IMR-90 (cell line): Measurements from ENCODE around the gene ADARB2. TPM values are rescaled to one million over a fixed set of nuclear protein-coding genes. Genes with fewer than 3 reads are reported as not detected.

Experiments used
- ATAC-seq: fragments of 200-7000 bp; cut with Tn5 transposase; 2 replicates; pipeline ENCODE4 v1.9.1; 2020; ENCODE audit warnings: low read depth, mild to moderate bottlenecking, moderate library complexity
- BruUV-seq: library from RNA; stranded (reverse); fragments of 400-500 nt; replicated peaks from 2 replicates; lab custom pipeline; 2021; lab: Mats Ljungman, UMichigan
- CTCF ChIA-PET: fragments of 300-600 bp; formaldehyde crosslinking; extraction: SDS; loops from one replicate; lab custom pipeline; 2021; ENCODE audit warnings: antibody characterized with exemption; lab: Yijun Ruan, JAX
- POLR2A ChIA-PET: fragments of 300-600 bp; sonication (Branson Sonifier 250); formaldehyde crosslinking; loops from one replicate; lab custom pipeline; 2022; ENCODE audit warnings: antibody characterized with exemption; ENCODE audit not compliant: unreplicated experiment; lab: Charles Lee
- DNase-seq: peaks from one replicate; pipeline ENCODE4 v3.0.0; 2013
- H2AFZ ChIP-seq: replicated peaks from 2 replicates; pipeline ENCODE3; 2013; ENCODE audit warnings: low read length, mild to moderate bottlenecking; ENCODE audit not compliant: poor library complexity
- H2AK5ac ChIP-seq: 2 replicates; pipeline ENCODE4 v1.6.1; 2013; ENCODE audit warnings: low read depth, low read length, inconsistent platforms
- H2AK9ac ChIP-seq: replicated peaks from 2 replicates; pipeline ENCODE3; 2013; ENCODE audit warnings: mild to moderate bottlenecking, low read depth, low read length, moderate library complexity; ENCODE audit not compliant: poor library complexity
- H2BK120ac ChIP-seq: 2 replicates; pipeline ENCODE4 v1.6.1; 2013; ENCODE audit warnings: low read depth, low read length, inconsistent platforms
- H2BK15ac ChIP-seq: 3 replicates; pipeline ENCODE4 v1.6.1; 2013; ENCODE audit warnings: low read depth, low read length, inconsistent platforms
- H2BK20ac ChIP-seq: 2 replicates; pipeline ENCODE4 v1.6.1; 2013; ENCODE audit warnings: low read depth, mild to moderate bottlenecking, inconsistent platforms, low read length, moderate library complexity
- H2BK5ac ChIP-seq: 2 replicates; pipeline ENCODE4 v1.6.1; 2013; ENCODE audit warnings: mild to moderate bottlenecking, low read depth, low read length, inconsistent platforms; ENCODE audit not compliant: poor library complexity, severe bottlenecking
- H3K14ac ChIP-seq: replicated peaks from 2 replicates; pipeline ENCODE4 v1.6.1; 2013; ENCODE audit warnings: low read depth, low read length, inconsistent platforms
- H3K18ac ChIP-seq: 2 replicates; pipeline ENCODE4 v1.6.1; 2013; ENCODE audit warnings: low read depth, low read length, control low read depth
- H3K23ac ChIP-seq: 2 replicates; pipeline ENCODE4 v1.6.1; 2013; ENCODE audit warnings: low read depth, low read length, inconsistent platforms
- H3K27ac ChIP-seq: 2 replicates; pipeline ENCODE4 v1.5.1; 2013; ENCODE audit warnings: mild to moderate bottlenecking, control low read depth, low read length; ENCODE audit not compliant: insufficient read depth
- H3K27me3 ChIP-seq: 2 replicates; pipeline ENCODE4 v1.6.1; 2013; ENCODE audit warnings: low read length; ENCODE audit not compliant: control insufficient read depth, insufficient read depth
- H3K36me3 ChIP-seq: 2 replicates; pipeline ENCODE4 v1.6.1; 2013; ENCODE audit warnings: low read length, mixed read lengths; ENCODE audit not compliant: control insufficient read depth, insufficient read depth
- H3K4ac ChIP-seq: 2 replicates; pipeline ENCODE4 v1.6.1; 2013; ENCODE audit warnings: low read depth, low read length, inconsistent platforms
- H3K4me1 ChIP-seq: 2 replicates; pipeline ENCODE4 v1.6.1; 2013; ENCODE audit warnings: low read length, mixed read lengths; ENCODE audit not compliant: control insufficient read depth, insufficient read depth
- H3K4me2 ChIP-seq: 2 replicates; pipeline ENCODE4 v1.6.1; 2013; ENCODE audit warnings: low read depth, mild to moderate bottlenecking, control low read depth, low read length, moderate library complexity
- H3K4me3 ChIP-seq: 2 replicates; pipeline ENCODE4 v1.5.1; 2013; ENCODE audit warnings: low read depth, mild to moderate bottlenecking, control low read depth, low read length, moderate library complexity; ENCODE audit not compliant: insufficient read depth
- H3K56ac ChIP-seq: 2 replicates; pipeline ENCODE4 v1.6.1; 2013; ENCODE audit warnings: low read length, inconsistent platforms; ENCODE audit not compliant: insufficient read depth; ENCODE audit errors: extremely low read depth
- H3K79me1 ChIP-seq, 2 experiments: 2 replicates each; pipeline ENCODE4 v1.6.1; 2013; ENCODE audit warnings: low read length in 2 of 2, inconsistent platforms in 1 of 2, low read depth in 1 of 2
- H3K9ac ChIP-seq: 2 replicates; pipeline ENCODE4 v1.6.1; 2013; ENCODE audit warnings: low read depth, low read length, control low read depth
- H3K9me1 ChIP-seq: 2 replicates; pipeline ENCODE4 v1.6.1; 2013; ENCODE audit warnings: low read length, inconsistent platforms; ENCODE audit not compliant: insufficient read depth
- H3K9me3 ChIP-seq: 2 replicates; pipeline ENCODE4 v1.6.1; 2013; ENCODE audit warnings: low read length; ENCODE audit not compliant: control insufficient read depth, insufficient read depth
- H4K20me1 ChIP-seq: 2 replicates; pipeline ENCODE4 v1.6.1; 2013; ENCODE audit warnings: low read length, inconsistent platforms; ENCODE audit not compliant: insufficient read depth
- H4K5ac ChIP-seq: 2 replicates; pipeline ENCODE4 v1.6.1; 2013; ENCODE audit warnings: mild to moderate bottlenecking, low read depth, low read length, control low read depth
- H4K8ac ChIP-seq, 2 experiments: 2 replicates each; pipeline ENCODE4 v1.6.1; 2013; ENCODE audit warnings: low read depth in 2 of 2, low read length in 2 of 2, control low read depth in 1 of 2, inconsistent platforms in 1 of 2
- H4K91ac ChIP-seq: 2 replicates; pipeline ENCODE4 v1.6.1; 2013; ENCODE audit warnings: low read depth, low read length, inconsistent platforms; ENCODE audit not compliant: insufficient read depth
- BHLHE40 ChIP-seq: fragments of 150-350 bp; IDR thresholded peaks from 2 replicates; pipeline ENCODE4 v1.6.1; 2016; ENCODE audit warnings: mild to moderate bottlenecking, low read depth, low read length
- FOS ChIP-seq: fragments of 150-350 bp; IDR thresholded peaks from 2 replicates; pipeline ENCODE4 v1.6.1; 2016; ENCODE audit warnings: low read depth, low read length
- MAFK ChIP-seq: IDR thresholded peaks from 2 replicates; pipeline ENCODE4 v1.6.1; 2012; ENCODE audit warnings: low read depth, low read length, improper control_type of control experiment
- MAZ ChIP-seq: IDR thresholded peaks from 2 replicates; pipeline ENCODE4 v1.6.1; 2012; ENCODE audit warnings: low read depth, mild to moderate bottlenecking, low read length, improper control_type of control experiment, moderate library complexity, borderline replicate concordance
- NFE2L2 ChIP-seq: fragments of 150-350 bp; IDR thresholded peaks from 2 replicates; pipeline ENCODE4 v1.6.1; 2016; ENCODE audit warnings: low read depth, mild to moderate bottlenecking, low read length
- RFX5 ChIP-seq: IDR thresholded peaks from 2 replicates; pipeline ENCODE4 v1.8.0; 2012; ENCODE audit warnings: low read depth, mild to moderate bottlenecking, low read length, moderate library complexity
- SMC3 ChIP-seq: fragments of 150-350 bp; IDR thresholded peaks from 2 replicates; pipeline ENCODE4 v1.6.1; 2016; ENCODE audit warnings: low read depth, mild to moderate bottlenecking, antibody characterized with exemption, low read length, moderate library complexity
- WGBS, 2 experiments: methylation state at CpG; one replicate each; pipeline versions ENCODE4 v1.1.5 to v1.1.7; 2013; ENCODE audit warnings: missing lambda C conversion rate in 2 of 2; ENCODE audit not compliant: insufficient read length in 1 of 2; ENCODE audit errors: extremely low coverage in 2 of 2; 5-methylcytosine and 5-hydroxymethylcytosine counted together
- dilution Hi-C: fragments of 300-500 bp; cut with HindIII; formaldehyde crosslinking; loops from one replicate; pipeline ENCODE4 v1.14.3; 2018; ENCODE audit warnings: low sequenced_read_pairs; ENCODE audit not compliant: unreplicated experiment
- in situ Hi-C: fragments of 300-500 bp; cut with MboI; formaldehyde crosslinking; loops from 3 replicates; pipeline ENCODE4 v1.14.3; 2019; ENCODE audit warnings: low sequenced_read_pairs, inconsistent platforms, mixed read lengths
- intact Hi-C: fragments of 100-400 bp; cut with micrococcal nuclease; formaldehyde crosslinking; loops from 2 replicates; pipeline ENCODE4 v1.10.0; 2022
- polyA plus RNA-seq, 3 experiments: library from polyadenylated mRNA; depleted of rRNA; stranded (reverse); fragments of >200 nt; gene quantifications; 2 replicates each; pipeline ENCODE4 v1.2.3, GENCODE V29; 2012; ENCODE audit warnings: low replicate concordance in 1 of 3
- total RNA-seq: library from RNA; depleted of rRNA; stranded (reverse); fragments of >200 nt; gene quantifications from 2 replicates; pipeline ENCODE4 v1.2.3, GENCODE V29; 2012
- TF ChIP-seq, protein P1 (sequence below): conservative IDR thresholded peaks from 2 replicates; pipeline ENCODE4 v1.5.1; 2012; ENCODE audit warnings: mild to moderate bottlenecking, low read depth, low read length, improper control_type of control experiment
- TF ChIP-seq, protein P2 (sequence below): fragments of 150-350 bp; IDR thresholded peaks from 2 replicates; pipeline ENCODE4 v1.6.1; 2016; ENCODE audit warnings: low read depth, mild to moderate bottlenecking, low read length, moderate library complexity, borderline replicate concordance

ADARB2 gene
- total and polyA plus RNA-seq, 2 of the 4 experiments (the other 2 are of a cell fraction): not detected

DNA sequence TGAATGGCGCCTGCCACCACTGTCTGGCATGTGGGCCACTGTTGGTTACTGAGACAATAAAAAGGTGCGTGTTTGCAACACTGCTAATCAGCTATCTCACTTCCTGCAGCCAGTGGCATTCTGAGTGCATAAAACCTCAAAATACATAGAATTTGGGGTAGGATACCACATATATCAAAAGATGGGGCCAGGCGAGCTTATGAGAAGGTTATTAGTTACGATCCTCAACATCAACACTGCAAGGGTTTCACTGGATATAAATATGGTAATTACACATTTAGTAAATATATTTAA lies 480.9 kb downstream of the ADARB2 start:
- Histone ChIP-seq H3K79me1 (no peaks in the 10 kb centered on the region), H3K9me1 (no peaks in the 10 kb centered on the region), H3K9me3 (peaks cover 25% of the 10 kb centered on the region), H3K56ac (no peak overlapping the region), H2AFZ (no peak overlapping the region), H2AK9ac (no peak overlapping the region), H3K9ac (no peak overlapping the region), H4K91ac (no peak overlapping the region), H4K20me1 (no peaks in the 10 kb centered on the region), H3K23ac (no peak overlapping the region), H4K5ac (no peak overlapping the region), H3K4ac (no peak overlapping the region), H2BK15ac (no peak overlapping the region), H3K4me3 (no peak overlapping the region), H2BK5ac (no peak overlapping the region), H3K36me3 (no peaks in the 10 kb centered on the region), H3K18ac (no peak overlapping the region), H2BK20ac (no peak overlapping the region), H3K4me2 (no peak overlapping the region), H2BK120ac (no peak overlapping the region), H3K27me3 (no peaks in the 10 kb centered on the region), H3K4me1 (no peaks in the 10 kb centered on the region), H3K27ac (no peak overlapping the region), H2AK5ac (no peak overlapping the region), H4K8ac (no peak overlapping the region), H3K14ac (no peak overlapping the region)
- TF ChIP-seq RFX5: no peak
- TF ChIP-seq, protein P1, sequence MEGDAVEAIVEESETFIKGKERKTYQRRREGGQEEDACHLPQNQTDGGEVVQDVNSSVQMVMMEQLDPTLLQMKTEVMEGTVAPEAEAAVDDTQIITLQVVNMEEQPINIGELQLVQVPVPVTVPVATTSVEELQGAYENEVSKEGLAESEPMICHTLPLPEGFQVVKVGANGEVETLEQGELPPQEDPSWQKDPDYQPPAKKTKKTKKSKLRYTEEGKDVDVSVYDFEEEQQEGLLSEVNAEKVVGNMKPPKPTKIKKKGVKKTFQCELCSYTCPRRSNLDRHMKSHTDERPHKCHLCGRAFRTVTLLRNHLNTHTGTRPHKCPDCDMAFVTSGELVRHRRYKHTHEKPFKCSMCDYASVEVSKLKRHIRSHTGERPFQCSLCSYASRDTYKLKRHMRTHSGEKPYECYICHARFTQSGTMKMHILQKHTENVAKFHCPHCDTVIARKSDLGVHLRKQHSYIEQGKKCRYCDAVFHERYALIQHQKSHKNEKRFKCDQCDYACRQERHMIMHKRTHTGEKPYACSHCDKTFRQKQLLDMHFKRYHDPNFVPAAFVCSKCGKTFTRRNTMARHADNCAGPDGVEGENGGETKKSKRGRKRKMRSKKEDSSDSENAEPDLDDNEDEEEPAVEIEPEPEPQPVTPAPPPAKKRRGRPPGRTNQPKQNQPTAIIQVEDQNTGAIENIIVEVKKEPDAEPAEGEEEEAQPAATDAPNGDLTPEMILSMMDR: no peak
- TF ChIP-seq NFE2L2: no peak
- no peak for TF ChIP-seq MAFK
- TF ChIP-seq BHLHE40: no peak
- no peak for TF ChIP-seq SMC3
- TF ChIP-seq MAZ: no peak
- TF ChIP-seq FOS: no peak
- TF ChIP-seq, protein P2, sequence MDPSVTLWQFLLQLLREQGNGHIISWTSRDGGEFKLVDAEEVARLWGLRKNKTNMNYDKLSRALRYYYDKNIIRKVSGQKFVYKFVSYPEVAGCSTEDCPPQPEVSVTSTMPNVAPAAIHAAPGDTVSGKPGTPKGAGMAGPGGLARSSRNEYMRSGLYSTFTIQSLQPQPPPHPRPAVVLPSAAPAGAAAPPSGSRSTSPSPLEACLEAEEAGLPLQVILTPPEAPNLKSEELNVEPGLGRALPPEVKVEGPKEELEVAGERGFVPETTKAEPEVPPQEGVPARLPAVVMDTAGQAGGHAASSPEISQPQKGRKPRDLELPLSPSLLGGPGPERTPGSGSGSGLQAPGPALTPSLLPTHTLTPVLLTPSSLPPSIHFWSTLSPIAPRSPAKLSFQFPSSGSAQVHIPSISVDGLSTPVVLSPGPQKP: no peak
- no TSS peak for BruUV-seq
- ATAC-seq (no peak), DNase-seq (no peak)
- intact Hi-C loops (no loop called here), in situ Hi-C loops (no loop called here), dilution Hi-C loops (no loop called here)
- ChIA-PET CTCF (no interaction called here), POLR2A (no interaction called here)
- no CpG with 5 or more reads among the region's 4 CpGs for WGBS, 2 experiments
